Measurements from ENCODE around the gene TP53I11.
A peak's percentile ranks its signal among the peaks of the same experiment; 100 is the strongest.

Gene TP53I11

GRCh38 chr11:44939673-44940395 lies 10.8 kb downstream of the TP53I11 start:
- ATAC-seq (ENCODE audit: low read depth): no peak
- Histone ChIP-seq H3K9me3 (ENCODE audit: severe bottlenecking) (no peaks in the 10 kb centered on the region), H3K4me3 (ENCODE audit: severe bottlenecking) (no peak overlapping the region), H3K4me1 (ENCODE audit: insufficient read depth, poor library complexity, severe bottlenecking) (no peaks in the 10 kb centered on the region), H3K36me3 (ENCODE audit: low read depth) (no peaks in the 10 kb centered on the region; the same call in 1 of the 2 replicates), H3K27ac (ENCODE audit: poor library complexity, severe bottlenecking) (no peak overlapping the region), H3K27me3 (ENCODE audit: insufficient read depth, poor library complexity, severe bottlenecking) (no peaks in the 10 kb centered on the region)
- no peak for TF ChIP-seq CTCF (IDR thresholded peaks at IDR 0.05; ENCODE audit: poor library complexity, severe bottlenecking)
- DNase-seq (ENCODE audit: low spot score): no peak

- no peaks in the 10 kb centered on the region for H3K27me3 ChIP-seq (ENCODE audit: insufficient read depth, poor library complexity, severe bottlenecking)
- TF ChIP-seq CTCF (IDR thresholded peaks at IDR 0.05; ENCODE audit: poor library complexity, severe bottlenecking): no peak
- H3K4me1 ChIP-seq (ENCODE audit: insufficient read depth, poor library complexity, severe bottlenecking): no peaks in the 10 kb centered on the region
- no peak overlapping the region for H3K4me3 ChIP-seq (ENCODE audit: severe bottlenecking)
- no peak overlapping the region for H3K27ac ChIP-seq (ENCODE audit: poor library complexity, severe bottlenecking)
- no peaks in the 10 kb centered on the region; the same call in 1 of the 2 replicates for H3K36me3 ChIP-seq (ENCODE audit: low read depth)
- H3K9me3 ChIP-seq (ENCODE audit: severe bottlenecking): no peaks in the 10 kb centered on the region
- DNase-seq (ENCODE audit: low spot score) (no peak), ATAC-seq (ENCODE audit: low read depth) (no peak)
Observed at GRCh38 chr11:44938066-44938691, 12.5 kb downstream of the TP53I11 start.

GRCh38 chr11:44936951-44937543 lies 13.6 kb downstream of the TP53I11 start:
- ATAC-seq (ENCODE audit: low read depth) (no peak), DNase-seq (ENCODE audit: low spot score) (no peak)
- no peaks in the 10 kb centered on the region for H3K9me3 ChIP-seq (ENCODE audit: severe bottlenecking)
- H3K27ac ChIP-seq (ENCODE audit: poor library complexity, severe bottlenecking): no peak overlapping the region
- H3K4me1 ChIP-seq (ENCODE audit: insufficient read depth, poor library complexity, severe bottlenecking): no peaks in the 10 kb centered on the region
- TF ChIP-seq CTCF (IDR thresholded peaks at IDR 0.05; ENCODE audit: poor library complexity, severe bottlenecking): no peak
- no peaks in the 10 kb centered on the region; the same call in 1 of the 2 replicates for H3K36me3 ChIP-seq (ENCODE audit: low read depth)
- no peak overlapping the region for H3K4me3 ChIP-seq (ENCODE audit: severe bottlenecking)
- no peaks in the 10 kb centered on the region for H3K27me3 ChIP-seq (ENCODE audit: insufficient read depth, poor library complexity, severe bottlenecking)

- Histone ChIP-seq H3K36me3 (ENCODE audit: low read depth) (no peaks in the 10 kb centered on the region; the same call in 1 of the 2 replicates), H3K27ac (ENCODE audit: poor library complexity, severe bottlenecking) (no peak overlapping the region), H3K9me3 (ENCODE audit: severe bottlenecking) (no peaks in the 10 kb centered on the region), H3K4me1 (ENCODE audit: insufficient read depth, poor library complexity, severe bottlenecking) (no peaks in the 10 kb centered on the region), H3K4me3 (ENCODE audit: severe bottlenecking) (no peak overlapping the region), H3K27me3 (ENCODE audit: insufficient read depth, poor library complexity, severe bottlenecking) (no peaks in the 10 kb centered on the region)
- TF ChIP-seq CTCF (IDR thresholded peaks at IDR 0.05; ENCODE audit: poor library complexity, severe bottlenecking): peak; percentile 90
- DNase-seq (ENCODE audit: low spot score) (no peak), ATAC-seq (ENCODE audit: low read depth) (peak; percentile 78)
Observed at GRCh38 chr11:44936525-44936924, 14.2 kb downstream of the TP53I11 start.

Data from RWPE2 (cell line).